Lower leg skin (tissue), 4 donors: ENCODE measurements around the gene ABCC4. TPM values are rescaled to one million over a fixed set of nuclear protein-coding genes. Genes with fewer than 3 reads are reported as not detected.
"Not testable (repeated sequence)": the region's sequence is repeated elsewhere in the genome, so short reads cannot be mapped to it uniquely, and the experiment has no call there.

Experiments used
- DNase-seq, 2 donors: peaks; one replicate each; pipeline ENCODE4 v3.0.0-alpha.2; 2019; ENCODE audit warnings: low spot score in 2 of 2
- H3K4me3 ChIP-seq: fragments of 200-600 bp; sonication (generic); 2 replicates; pipeline ENCODE4 v1.5.1; 2017; ENCODE audit warnings: mild to moderate bottlenecking, low read depth; ENCODE audit not compliant: poor library complexity, severe bottlenecking
- CTCF ChIP-seq, 3 donors: fragments of 450-650 bp; IDR thresholded peaks; one replicate each; pipeline ENCODE4 v1.5.1; 2016; ENCODE audit warnings: antibody characterized with exemption in 3 of 3, mild to moderate bottlenecking in 3 of 3, moderate library complexity in 2 of 3
- POLR2A ChIP-seq, 2 donors: fragments of 450-650 bp; IDR thresholded peaks; one replicate each; pipeline ENCODE4 v1.6.1; 2016 to 2017; ENCODE audit warnings: antibody characterized with exemption in 2 of 2, mild to moderate bottlenecking in 1 of 2, moderate library complexity in 1 of 2
- WGBS, 2 donors: methylation state at CpG; one replicate each; pipeline ENCODE4 v1.1.5; 2018; 5-methylcytosine and 5-hydroxymethylcytosine counted together
- intact Hi-C: fragments of 100-400 bp; cut with DNase I; formaldehyde crosslinking; loops from one replicate; pipeline ENCODE4 v1.15.0; 2023; ENCODE audit warnings: low total_unique reads
- total RNA-seq, 4 donors: library from RNA; depleted of rRNA; stranded (reverse); fragments of >200 nt; gene quantifications; one replicate each; pipeline ENCODE4 v1.1.0, GENCODE V29; 2016

ABCC4 gene
- total RNA-seq, 4 donors from 2014 or later: 5.1 to 30.9 (median 11.1) TPM

GRCh38 chr13:95295026-95295425, 6.2 kb downstream of the ABCC4 start:
- WGBS, 2 donors: 92 to 94% methylated on average over 8 of the region's 8 CpGs
- no peak for DNase-seq
- intact Hi-C loops: no loop called here
- no peak for TF ChIP-seq CTCF (IDR thresholded peaks at IDR 0.05)
- TF ChIP-seq POLR2A (IDR thresholded peaks at IDR 0.05): no peak
- no peak overlapping the region for H3K4me3 ChIP-seq

- 96 to 97% methylated on average over 9 of the region's 9 CpGs for WGBS, 2 donors
- no peak overlapping the region for H3K4me3 ChIP-seq
- no peak for TF ChIP-seq POLR2A (IDR thresholded peaks at IDR 0.05)
- no peak for TF ChIP-seq CTCF (IDR thresholded peaks at IDR 0.05)
- intact Hi-C loops: no loop called here
- no peak for DNase-seq
These were observed 8.6 kb downstream of the ABCC4 start for GRCh38 chr13:95292622-95293021.

GRCh38 chr13:95289901-95290300, 11.3 kb downstream of the ABCC4 start:
- 93 to 94% methylated on average over 4 of the region's 4 CpGs for WGBS, 2 donors
- intact Hi-C loops, DNase-seq, H3K4me3 ChIP-seq: not testable (repeated sequence)

GRCh38 chr13:95289020-95289444, 12.2 kb downstream of the ABCC4 start:
- no peak for DNase-seq
- WGBS, 2 donors: 68 to 79% methylated on average over 4 of the region's 4 CpGs
- H3K4me3 ChIP-seq: no peak overlapping the region
- intact Hi-C loops: no loop called here
- TF ChIP-seq CTCF (IDR thresholded peaks at IDR 0.05) (no peak), POLR2A (IDR thresholded peaks at IDR 0.05) (no peak)

GRCh38 chr13:95284436-95284835, 16.8 kb downstream of the ABCC4 start:
- no peak overlapping the region for H3K4me3 ChIP-seq
- 86 to 96% methylated on average over 4 of the region's 4 CpGs for WGBS, 2 donors
- intact Hi-C loops: no loop called here
- TF ChIP-seq POLR2A (IDR thresholded peaks at IDR 0.05) (no peak), CTCF (IDR thresholded peaks at IDR 0.05) (no peak)
- DNase-seq: no peak

GRCh38 chr13:95279016-95279415, 22.2 kb downstream of the ABCC4 start:
- intact Hi-C loops: no loop called here
- TF ChIP-seq CTCF (IDR thresholded peaks at IDR 0.05) (no peak), POLR2A (IDR thresholded peaks at IDR 0.05) (no peak)
- no peak for DNase-seq
- 92% methylated on average over 3 of the region's 3 CpGs for WGBS, 2 donors
- H3K4me3 ChIP-seq: no peak overlapping the region
